Measurements from ENCODE around the gene FARP1.
A peak's percentile ranks its signal among the peaks of the same experiment; 100 is the strongest.

Gene FARP1

DNA sequence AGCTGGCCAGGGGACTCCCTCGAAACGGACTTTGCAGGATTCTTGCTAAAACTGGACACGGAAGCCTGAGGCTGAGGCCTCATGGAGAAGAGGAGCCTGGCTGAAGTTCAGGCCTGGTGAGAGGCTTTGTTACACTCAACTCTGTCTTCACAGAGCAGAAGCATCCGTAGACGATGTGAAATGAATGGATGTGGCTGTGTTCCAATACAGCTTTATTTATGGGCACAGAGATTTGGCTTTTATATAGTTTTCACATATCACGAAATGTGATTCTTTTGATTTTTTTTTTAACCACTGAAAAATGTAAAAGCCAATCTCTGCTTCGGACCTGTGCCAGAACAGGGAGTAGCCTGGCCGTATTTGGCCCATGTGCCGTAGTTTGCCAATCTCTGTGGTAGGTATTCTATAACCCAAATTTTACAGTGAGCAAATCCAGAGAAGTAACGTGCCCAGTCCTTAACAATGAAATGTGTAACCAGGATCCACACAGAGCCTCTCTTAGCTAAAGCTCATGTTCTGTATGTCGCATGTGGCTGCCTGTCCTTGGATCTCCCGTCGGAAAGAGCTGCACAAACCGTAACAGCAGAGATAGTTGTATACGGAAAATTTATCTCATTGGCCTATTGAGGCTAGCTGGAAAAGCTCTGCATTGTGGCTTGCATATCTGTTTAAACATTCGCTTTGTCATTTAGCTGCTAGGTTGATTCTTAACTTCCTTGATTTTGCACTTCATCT, 205.7 kb downstream of the FARP1 start:
- no peaks in the 10 kb centered on the region for H3K79me1 ChIP-seq (ENCODE audit: low read length)
- H3K9ac ChIP-seq (ENCODE audit: low read length): no peak overlapping the region
- no peaks in the 10 kb centered on the region for H3K4me1 ChIP-seq (ENCODE audit: control insufficient read depth in 1 of 2, insufficient read depth in 2 of 2, low read length in 2 of 2)
- DNase-seq: no peak
- H3K27ac ChIP-seq (ENCODE audit: low read depth, low read length): no peak overlapping the region
- WGBS (ENCODE audit: extremely low coverage, insufficient coverage, insufficient read length): no CpG with 5 or more reads among the region's 16 CpGs
- no peak overlapping the region for H2BK120ac ChIP-seq (ENCODE audit: insufficient read depth, low read length, poor library complexity)
- no peak overlapping the region for H2AFZ ChIP-seq (ENCODE audit: insufficient read depth, low read length, poor library complexity)
- H2AK5ac ChIP-seq (ENCODE audit: low read length): no peak overlapping the region
- H3K23ac ChIP-seq (ENCODE audit: low read length): no peak overlapping the region
- no peaks in the 10 kb centered on the region for H3K79me2 ChIP-seq (ENCODE audit: control insufficient read depth, insufficient read depth, low read length, poor library complexity)
- no peak overlapping the region for H4K12ac ChIP-seq (ENCODE audit: low read depth, low read length)
- no peak overlapping the region for H4K8ac ChIP-seq (ENCODE audit: low read depth, low read length)
- no peak overlapping the region for H4K91ac ChIP-seq (ENCODE audit: low read depth, low read length)
- H3K4me2 ChIP-seq (ENCODE audit: low read length): no peak overlapping the region
- H3K9me3 ChIP-seq (ENCODE audit: insufficient read depth, low read depth, low read length): no peaks in the 10 kb centered on the region
- H2BK12ac ChIP-seq (ENCODE audit: low read length): no peak overlapping the region
- peaks cover 3% of the 10 kb centered on the region in 2 experiments for H3K36me3 ChIP-seq (ENCODE audit: control insufficient read depth in 1 of 2, insufficient read depth in 2 of 2, low read length in 2 of 2)
- H2BK5ac ChIP-seq (ENCODE audit: low read depth, low read length, poor library complexity): no peak overlapping the region
- H3K4ac ChIP-seq (ENCODE audit: low read depth, low read length): no peak overlapping the region
- no peak overlapping the region for H3K14ac ChIP-seq (ENCODE audit: low read length)
- H3K18ac ChIP-seq (ENCODE audit: low read length): no peak overlapping the region
- H3K4me3 ChIP-seq (ENCODE audit: low read depth, low read length): no peak overlapping the region
- no peaks in the 10 kb centered on the region for H3K27me3 ChIP-seq (ENCODE audit: insufficient read depth, low read length)

GRCh38 chr13:98349731-98350305, 206.9 kb downstream of the FARP1 start:
- no CpG with 5 or more reads among the region's 11 CpGs for WGBS (ENCODE audit: extremely low coverage, insufficient coverage, insufficient read length)
- H3K36me3 ChIP-seq (ENCODE audit: control insufficient read depth in 1 of 2, insufficient read depth in 2 of 2, low read length in 2 of 2): peaks cover 3% of the 10 kb centered on the region in 2 experiments

GRCh38 chr13:98350746-98351330, 207.9 kb downstream of the FARP1 start:
- Histone ChIP-seq H3K4ac (ENCODE audit: low read depth, low read length) (no peak overlapping the region), H3K79me2 (ENCODE audit: control insufficient read depth, insufficient read depth, low read length, poor library complexity) (no peaks in the 10 kb centered on the region), H2AFZ (ENCODE audit: insufficient read depth, low read length, poor library complexity) (no peak overlapping the region), H3K9me3 (ENCODE audit: insufficient read depth, low read depth, low read length) (no peaks in the 10 kb centered on the region), H4K8ac (ENCODE audit: low read depth, low read length) (no peak overlapping the region), H2BK5ac (ENCODE audit: low read depth, low read length, poor library complexity) (no peak overlapping the region), H3K18ac (ENCODE audit: low read length) (no peak overlapping the region), H3K4me3 (ENCODE audit: low read depth, low read length) (no peak overlapping the region), H3K14ac (ENCODE audit: low read length) (no peak overlapping the region), H4K91ac (ENCODE audit: low read depth, low read length) (no peak overlapping the region), H4K12ac (ENCODE audit: low read depth, low read length) (no peak overlapping the region), H3K79me1 (ENCODE audit: low read length) (no peaks in the 10 kb centered on the region), H2BK120ac (ENCODE audit: insufficient read depth, low read length, poor library complexity) (no peak overlapping the region), H3K4me1 (ENCODE audit: control insufficient read depth in 1 of 2, insufficient read depth in 2 of 2, low read length in 2 of 2) (no peaks in the 10 kb centered on the region), H3K27ac (ENCODE audit: low read depth, low read length) (no peak overlapping the region), H3K36me3 (ENCODE audit: control insufficient read depth in 1 of 2, insufficient read depth in 2 of 2, low read length in 2 of 2) (peaks cover 3% of the 10 kb centered on the region in 2 experiments), H2BK12ac (ENCODE audit: low read length) (no peak overlapping the region), H3K23ac (ENCODE audit: low read length) (no peak overlapping the region), H2AK5ac (ENCODE audit: low read length) (no peak overlapping the region), H3K4me2 (ENCODE audit: low read length) (no peak overlapping the region), H3K9ac (ENCODE audit: low read length) (no peak overlapping the region), H3K27me3 (ENCODE audit: insufficient read depth, low read length) (no peaks in the 10 kb centered on the region)
- WGBS (ENCODE audit: extremely low coverage, insufficient coverage, insufficient read length): no CpG with 5 or more reads among the region's 9 CpGs
- DNase-seq: no peak

More at GRCh38 chr13:98349731-98350305, 206.9 kb downstream of the FARP1 start:
- Histone ChIP-seq H3K27ac (ENCODE audit: low read depth, low read length) (no peak overlapping the region), H3K9ac (ENCODE audit: low read length) (no peak overlapping the region), H3K79me2 (ENCODE audit: control insufficient read depth, insufficient read depth, low read length, poor library complexity) (no peaks in the 10 kb centered on the region), H3K4me2 (ENCODE audit: low read length) (no peak overlapping the region), H3K9me3 (ENCODE audit: insufficient read depth, low read depth, low read length) (no peaks in the 10 kb centered on the region), H2BK12ac (ENCODE audit: low read length) (no peak overlapping the region), H3K27me3 (ENCODE audit: insufficient read depth, low read length) (no peaks in the 10 kb centered on the region), H2AK5ac (ENCODE audit: low read length) (no peak overlapping the region), H4K12ac (ENCODE audit: low read depth, low read length) (no peak overlapping the region), H3K4ac (ENCODE audit: low read depth, low read length) (no peak overlapping the region), H3K79me1 (ENCODE audit: low read length) (no peaks in the 10 kb centered on the region), H3K18ac (ENCODE audit: low read length) (no peak overlapping the region), H3K4me3 (ENCODE audit: low read depth, low read length) (no peak overlapping the region), H4K8ac (ENCODE audit: low read depth, low read length) (no peak overlapping the region), H3K4me1 (ENCODE audit: control insufficient read depth in 1 of 2, insufficient read depth in 2 of 2, low read length in 2 of 2) (no peaks in the 10 kb centered on the region), H2BK5ac (ENCODE audit: low read depth, low read length, poor library complexity) (no peak overlapping the region), H4K91ac (ENCODE audit: low read depth, low read length) (no peak overlapping the region), H3K14ac (ENCODE audit: low read length) (no peak overlapping the region), H2BK120ac (ENCODE audit: insufficient read depth, low read length, poor library complexity) (no peak overlapping the region), H2AFZ (ENCODE audit: insufficient read depth, low read length, poor library complexity) (no peak overlapping the region), H3K23ac (ENCODE audit: low read length) (no peak overlapping the region)
- DNase-seq: peak; percentile 34 to 46

DNA sequence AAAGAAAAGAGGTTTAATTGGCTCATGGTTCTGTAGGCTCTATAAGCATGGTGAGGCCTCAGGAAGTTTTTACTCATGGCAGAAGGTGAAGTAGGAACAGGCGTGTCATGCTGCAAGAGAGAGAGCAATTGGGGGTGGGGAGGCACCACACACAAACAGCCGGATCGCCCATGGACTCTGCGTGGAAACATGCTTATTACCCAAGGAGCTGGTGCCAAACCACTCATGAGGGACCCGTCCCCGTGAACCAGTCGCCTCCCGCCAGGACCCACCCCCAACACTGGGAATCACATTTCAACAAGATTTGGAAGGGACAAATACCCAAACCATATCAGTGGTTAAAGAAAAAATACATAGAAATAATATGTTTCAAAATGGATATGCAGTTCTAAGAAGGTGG, 208.7 kb downstream of the FARP1 start:
- Histone ChIP-seq H3K23ac (ENCODE audit: low read length) (no peak overlapping the region), H4K91ac (ENCODE audit: low read depth, low read length) (no peak overlapping the region), H2BK12ac (ENCODE audit: low read length) (no peak overlapping the region), H3K4me2 (ENCODE audit: low read length) (no peak overlapping the region), H2AK5ac (ENCODE audit: low read length) (no peak overlapping the region), H3K9ac (ENCODE audit: low read length) (no peak overlapping the region), H3K4ac (ENCODE audit: low read depth, low read length) (no peak overlapping the region), H3K27ac (ENCODE audit: low read depth, low read length) (no peak overlapping the region), H3K14ac (ENCODE audit: low read length) (no peak overlapping the region), H2BK120ac (ENCODE audit: insufficient read depth, low read length, poor library complexity) (no peak overlapping the region), H3K79me2 (ENCODE audit: control insufficient read depth, insufficient read depth, low read length, poor library complexity) (no peaks in the 10 kb centered on the region), H4K8ac (ENCODE audit: low read depth, low read length) (no peak overlapping the region), H3K4me1 (ENCODE audit: control insufficient read depth in 1 of 2, insufficient read depth in 2 of 2, low read length in 2 of 2) (no peaks in the 10 kb centered on the region), H2AFZ (ENCODE audit: insufficient read depth, low read length, poor library complexity) (no peak overlapping the region), H3K9me3 (ENCODE audit: insufficient read depth, low read depth, low read length) (no peaks in the 10 kb centered on the region), H3K79me1 (ENCODE audit: low read length) (no peaks in the 10 kb centered on the region), H4K12ac (ENCODE audit: low read depth, low read length) (no peak overlapping the region), H3K4me3 (ENCODE audit: low read depth, low read length) (no peak overlapping the region), H3K27me3 (ENCODE audit: insufficient read depth, low read length) (no peaks in the 10 kb centered on the region), H2BK5ac (ENCODE audit: low read depth, low read length, poor library complexity) (no peak overlapping the region), H3K18ac (ENCODE audit: low read length) (no peak overlapping the region), H3K36me3 (ENCODE audit: control insufficient read depth in 1 of 2, insufficient read depth in 2 of 2, low read length in 2 of 2) (peaks cover 3% of the 10 kb centered on the region in 2 experiments)
- WGBS (ENCODE audit: extremely low coverage, insufficient coverage, insufficient read length): no CpG with 5 or more reads among the region's 8 CpGs
- no peak for DNase-seq

All from trophoblast cell (in vitro differentiated cells and primary cell).